Left renal cortex interstitium (tissue), 4 donors: ENCODE measurements around the gene OAS3. TPM values are rescaled to one million over a fixed set of nuclear protein-coding genes. Genes with fewer than 3 reads are reported as not detected.
A peak's percentile ranks its signal among the peaks of the same experiment; 100 is the strongest.
"Not testable (repeated sequence)": the region's sequence is repeated elsewhere in the genome, so short reads cannot be mapped to it uniquely, and the experiment has no call there.

Experiments used
- DNase-seq, 4 donors: peaks; one replicate each; pipeline ENCODE4 v3.0.0-alpha.2; 2013; ENCODE audit warnings: low read depth in 4 of 4, low spot score in 2 of 4, missing footprints in 1 of 4
- polyA plus RNA-seq, 4 donors: library from polyadenylated mRNA; unstranded; fragments of 120-200 nt; gene quantifications; one replicate each; pipeline ENCODE4 v1.2.1, GENCODE V29; 2013; ENCODE audit not compliant: insufficient read length in 4 of 4

The OAS3 gene
- polyA plus RNA-seq, result 10 to 100 TPM in 1 of 4 donors, 1 to 10 TPM in 3; 8.3 to 10.4 (median 9.5) TPM

- DNase-seq, result peak in 2 of 4 donors; percentile 67 to 77
These were observed at the start of gene OAS3 for GRCh38 chr12:112937741-112938719. Gene OAS3 (plus strand): TSS chr12:112938474. CDS start chr12:112938531, 57 bp downstream.

GRCh38 chr12:112891093-112892024 is 46.9 kb upstream of the OAS3 start:
- DNase-seq, result no peak

GRCh38 chr12:112892856-112893255 is 45.4 kb upstream of the OAS3 start:
- no peak for DNase-seq

- no peak for DNase-seq
These were observed 44.1 kb upstream of the OAS3 start for GRCh38 chr12:112894128-112894527.

GRCh38 chr12:112898380-112898779 is 39.9 kb upstream of the OAS3 start:
- no peak for DNase-seq

GRCh38 chr12:112900298-112901145 is 37.8 kb upstream of the OAS3 start:
- DNase-seq, result no peak

- no peak for DNase-seq
These were observed 37.0 kb upstream of the OAS3 start for GRCh38 chr12:112901271-112901670.

- no peak for DNase-seq
These were observed 33.7 kb upstream of the OAS3 start for GRCh38 chr12:112904571-112904970.

- DNase-seq, result no peak
These were observed 32.7 kb upstream of the OAS3 start for GRCh38 chr12:112905451-112906089.

GRCh38 chr12:112906712-112907414 is 31.4 kb upstream of the OAS3 start, which contains the start of gene OAS1:
Gene OAS1 (plus strand): TSS chr12:112906962. CDS start chr12:112907040, 78 bp downstream.
- peak; percentile 39 to 63 (median 50) for DNase-seq

- DNase-seq, result no peak
These were observed 30.7 kb upstream of the OAS3 start for GRCh38 chr12:112907415-112908157.

GRCh38 chr12:112908548-112908947 is 29.7 kb upstream of the OAS3 start:
- DNase-seq, result no peak

GRCh38 chr12:112909693-112910092 is 28.6 kb upstream of the OAS3 start:
- DNase-seq, result no peak

GRCh38 chr12:112913038-112913688 is 25.1 kb upstream of the OAS3 start:
- DNase-seq, result no peak

- DNase-seq, result not testable (repeated sequence)
These were observed 24.4 kb upstream of the OAS3 start for GRCh38 chr12:112913888-112914287.

GRCh38 chr12:112916270-112916669 is 22.0 kb upstream of the OAS3 start:
- DNase-seq, result no peak

GRCh38 chr12:112919121-112919520 is 19.2 kb upstream of the OAS3 start:
- DNase-seq, result no peak

- peak in 2 of 4 donors; percentile 58 to 60 for DNase-seq
These were observed 13.3 kb upstream of the OAS3 start for GRCh38 chr12:112924986-112925385.
